ENCODE data around the gene SYT12.

GRCh38 chr11:67026941-67027340 lies 4.0 kb downstream of the SYT12 start:
- TF ChIP-seq, protein P1, sequence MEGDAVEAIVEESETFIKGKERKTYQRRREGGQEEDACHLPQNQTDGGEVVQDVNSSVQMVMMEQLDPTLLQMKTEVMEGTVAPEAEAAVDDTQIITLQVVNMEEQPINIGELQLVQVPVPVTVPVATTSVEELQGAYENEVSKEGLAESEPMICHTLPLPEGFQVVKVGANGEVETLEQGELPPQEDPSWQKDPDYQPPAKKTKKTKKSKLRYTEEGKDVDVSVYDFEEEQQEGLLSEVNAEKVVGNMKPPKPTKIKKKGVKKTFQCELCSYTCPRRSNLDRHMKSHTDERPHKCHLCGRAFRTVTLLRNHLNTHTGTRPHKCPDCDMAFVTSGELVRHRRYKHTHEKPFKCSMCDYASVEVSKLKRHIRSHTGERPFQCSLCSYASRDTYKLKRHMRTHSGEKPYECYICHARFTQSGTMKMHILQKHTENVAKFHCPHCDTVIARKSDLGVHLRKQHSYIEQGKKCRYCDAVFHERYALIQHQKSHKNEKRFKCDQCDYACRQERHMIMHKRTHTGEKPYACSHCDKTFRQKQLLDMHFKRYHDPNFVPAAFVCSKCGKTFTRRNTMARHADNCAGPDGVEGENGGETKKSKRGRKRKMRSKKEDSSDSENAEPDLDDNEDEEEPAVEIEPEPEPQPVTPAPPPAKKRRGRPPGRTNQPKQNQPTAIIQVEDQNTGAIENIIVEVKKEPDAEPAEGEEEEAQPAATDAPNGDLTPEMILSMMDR (IDR thresholded peaks at IDR 0.05; ENCODE audit: low read depth, low read length, missing input control), result no peak
- TF ChIP-seq ZBTB33 (IDR thresholded peaks at IDR 0.05) (no peak), RAD21 (IDR thresholded peaks at IDR 0.05) (no peak), TAF1 (conservative IDR thresholded peaks at IDR 0.05) (no peak), YY1 (IDR thresholded peaks at IDR 0.05) (no peak), HNF4A (conservative IDR thresholded peaks at IDR 0.05) (no peak), MAX (IDR thresholded peaks at IDR 0.05) (no peak), EGR1 (IDR thresholded peaks at IDR 0.05; ENCODE audit: low read depth in 2 of 2) (no peak)
- TF ChIP-seq, protein P2, sequence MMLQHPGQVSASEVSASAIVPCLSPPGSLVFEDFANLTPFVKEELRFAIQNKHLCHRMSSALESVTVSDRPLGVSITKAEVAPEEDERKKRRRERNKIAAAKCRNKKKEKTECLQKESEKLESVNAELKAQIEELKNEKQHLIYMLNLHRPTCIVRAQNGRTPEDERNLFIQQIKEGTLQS (IDR thresholded peaks at IDR 0.05), result no peak
